D721Med (cell line): ENCODE results near the gene ELL.

Experiments
- DNase-seq: peaks from one replicate; pipeline ENCODE4 v3.0.0; 2011; ENCODE audit warnings: low spot score; ENCODE audit not compliant: insufficient read length
- FAIRE-seq: peaks from 2 replicates; lab custom pipeline; 2011; peaks lifted over from hg19 to GRCh38; lab: Jason Lieb, UNC
- CTCF ChIP-seq: IDR thresholded peaks from 2 replicates; pipeline ENCODE4 v1.5.1; 2012; ENCODE audit warnings: mild to moderate bottlenecking, control low read depth; ENCODE audit not compliant: insufficient read depth; ENCODE audit errors: missing control alignments

ELL gene

DNA sequence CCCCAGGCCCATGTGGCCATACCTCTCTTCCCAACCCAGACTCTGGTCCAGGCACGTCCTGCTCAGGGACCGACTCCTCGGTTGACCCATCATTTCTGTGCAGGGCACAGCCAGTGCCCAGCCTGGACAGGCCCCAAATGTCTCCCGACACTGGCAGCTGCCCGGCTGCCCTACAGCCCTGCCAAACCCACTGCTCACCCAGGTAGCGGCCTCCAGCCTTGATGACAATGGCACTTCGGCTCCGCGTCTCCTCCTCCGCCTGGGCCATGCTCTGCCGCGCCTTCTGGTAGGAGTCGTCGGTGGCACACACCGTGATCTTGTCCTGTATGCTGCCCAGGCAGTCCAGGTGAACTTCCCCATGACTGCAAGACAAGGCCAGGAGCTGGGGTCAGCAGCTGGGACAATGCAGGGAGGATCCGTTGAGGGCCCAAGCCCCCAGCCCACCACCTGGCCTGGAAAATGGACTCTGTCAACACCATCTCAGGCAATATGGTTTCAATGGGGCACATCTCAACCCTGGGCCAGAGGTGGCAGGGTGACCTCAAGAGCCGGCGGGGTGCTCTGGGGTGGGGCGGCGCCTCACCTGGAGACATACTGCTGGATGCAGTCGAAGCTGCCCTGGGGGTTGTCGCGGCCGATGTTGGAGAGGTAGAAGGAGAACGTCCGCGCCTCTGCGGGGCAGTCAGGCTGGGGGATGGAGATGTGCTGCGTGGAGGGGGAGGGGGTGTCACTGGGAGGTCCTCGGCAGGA lies 56.5 kb downstream of the ELL start:
- DNase-seq (no peak), FAIRE-seq (no peak)
- no peak for TF ChIP-seq CTCF

DNA sequence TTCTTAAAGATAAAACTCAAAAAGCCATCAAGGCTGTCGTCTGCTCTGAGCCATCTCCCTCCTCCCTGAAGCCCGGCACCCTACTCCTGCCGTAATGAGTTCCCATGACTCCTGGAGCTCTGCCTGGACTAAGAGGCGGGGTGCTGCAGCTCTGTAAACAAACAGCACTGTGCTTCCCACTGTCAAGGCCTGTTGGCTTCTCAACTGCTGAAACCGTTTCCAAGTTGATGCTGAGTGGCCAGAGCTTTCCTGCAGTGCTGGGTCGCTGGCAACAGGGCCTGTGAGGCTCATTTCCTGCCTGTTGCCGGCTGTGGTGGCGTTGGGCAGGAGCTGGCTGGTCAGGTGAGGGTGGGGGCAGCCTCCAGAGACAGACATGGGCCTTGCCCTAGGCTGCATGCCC lies 57.2 kb downstream of the ELL start:
- no peak for FAIRE-seq
- DNase-seq, result no peak
- no peak for TF ChIP-seq CTCF

GRCh38 chr19:18461471-18461870 lies 60.4 kb downstream of the ELL start:
- DNase-seq, result no peak
- TF ChIP-seq CTCF, result no peak
- FAIRE-seq, result no peak

- DNase-seq (no peak), FAIRE-seq (no peak)
- no peak for TF ChIP-seq CTCF
Observed at GRCh38 chr19:18460900-18461299, 61.0 kb downstream of the ELL start.

GRCh38 chr19:18457483-18458331 lies 64.2 kb downstream of the ELL start:
- no peak for TF ChIP-seq CTCF
- no peak for FAIRE-seq
- DNase-seq, result no peak

DNA sequence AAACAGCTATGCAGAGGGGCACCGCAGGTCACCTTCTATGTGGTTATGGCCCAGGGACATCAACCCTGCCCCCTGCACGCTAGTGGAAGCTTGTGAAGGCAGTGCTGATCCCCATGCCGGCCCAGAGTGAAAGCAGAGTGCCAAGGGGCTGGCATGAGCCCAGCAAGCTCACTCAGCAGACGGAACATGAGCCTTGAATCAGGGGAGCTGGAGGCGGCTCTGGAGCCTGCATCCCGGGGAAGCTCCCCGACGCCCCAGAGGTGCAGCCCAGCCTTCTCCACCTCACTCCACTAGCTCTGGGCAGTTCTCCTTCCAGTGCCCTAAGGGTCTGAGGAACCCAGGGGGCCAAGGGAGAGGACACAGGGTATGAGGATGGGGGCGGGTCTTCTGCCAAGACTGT lies 64.9 kb downstream of the ELL start:
- DNase-seq (no peak), FAIRE-seq (no peak)
- no peak for TF ChIP-seq CTCF

DNA sequence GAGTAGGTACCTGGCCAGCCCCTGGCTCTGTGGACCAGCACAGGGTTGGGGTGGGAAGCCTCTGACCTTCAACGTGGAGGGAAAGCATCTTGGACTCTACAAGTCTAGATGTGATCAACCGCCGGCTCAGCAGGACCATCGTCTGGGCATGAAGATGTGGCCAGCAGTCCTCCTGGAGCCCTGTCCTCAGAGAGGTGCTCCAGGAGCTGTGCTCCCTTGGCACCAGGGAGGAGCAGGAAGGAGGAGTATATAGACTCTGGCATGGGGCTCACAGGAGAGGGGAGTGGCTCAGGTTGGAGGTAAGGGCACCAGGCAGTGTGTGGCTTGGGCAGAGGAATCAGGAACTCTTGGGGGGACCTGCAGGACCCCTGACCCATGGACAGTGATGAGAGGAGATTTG lies 65.6 kb downstream of the ELL start:
- no peak for FAIRE-seq
- TF ChIP-seq CTCF, result no peak

More for the DNA sequence above, 65.6 kb downstream of the ELL start:
- no peak for DNase-seq
